Smooth muscle cell of the brain vasculature (primary cell): ENCODE measurements around the gene SCFD2.
"Not testable (repeated sequence)": the region's sequence is repeated elsewhere in the genome, so short reads cannot be mapped to it uniquely, and the experiment has no call there.

ENCODE experiments used
- DNase-seq: peaks from one replicate; pipeline ENCODE4 v3.0.0-alpha.2; 2012; ENCODE audit warnings: low read depth, low spot score

Gene SCFD2

DNA sequence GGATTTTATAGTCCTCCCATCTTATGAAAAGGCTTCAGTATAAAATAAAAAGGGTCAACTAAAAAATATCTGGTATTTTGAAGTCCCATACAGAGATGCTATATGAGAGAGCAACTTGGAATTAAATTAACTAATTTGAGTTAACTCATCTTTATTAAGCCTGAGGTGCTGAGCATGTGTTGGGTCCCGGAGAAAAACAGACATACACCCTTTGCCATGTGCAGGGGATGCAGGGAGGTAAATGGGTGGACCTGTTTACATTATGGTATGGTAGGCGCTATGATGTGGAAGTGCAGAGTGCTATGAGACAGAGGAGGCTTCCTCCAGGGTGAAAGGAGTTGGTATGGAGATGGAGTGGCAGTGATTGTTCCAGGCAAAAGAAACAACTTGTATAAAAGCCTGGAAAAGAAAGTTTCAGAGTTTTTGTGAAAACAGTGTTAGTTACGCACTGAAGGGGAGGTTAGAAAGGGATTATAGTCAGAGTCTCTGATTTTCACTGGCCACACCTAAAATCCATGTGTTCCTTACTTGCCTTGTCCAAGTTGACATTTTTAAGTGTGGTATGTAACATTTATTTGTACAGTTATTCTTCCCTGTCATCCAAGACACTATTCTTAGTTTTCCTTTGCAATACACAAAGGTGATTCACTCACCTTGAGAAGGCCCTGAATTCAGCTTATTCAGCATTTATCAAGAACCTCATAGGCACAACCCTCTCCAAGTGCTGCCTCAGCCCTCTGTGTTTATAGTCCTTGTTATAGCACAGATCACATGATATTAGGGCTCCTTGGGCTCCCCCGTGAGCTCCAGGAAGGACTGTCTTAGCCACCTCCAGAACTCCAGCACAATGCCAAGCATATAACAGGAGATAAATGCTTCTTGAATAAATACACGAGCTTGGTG, 351.7 kb downstream of the SCFD2 start:
- no peak for DNase-seq

DNA sequence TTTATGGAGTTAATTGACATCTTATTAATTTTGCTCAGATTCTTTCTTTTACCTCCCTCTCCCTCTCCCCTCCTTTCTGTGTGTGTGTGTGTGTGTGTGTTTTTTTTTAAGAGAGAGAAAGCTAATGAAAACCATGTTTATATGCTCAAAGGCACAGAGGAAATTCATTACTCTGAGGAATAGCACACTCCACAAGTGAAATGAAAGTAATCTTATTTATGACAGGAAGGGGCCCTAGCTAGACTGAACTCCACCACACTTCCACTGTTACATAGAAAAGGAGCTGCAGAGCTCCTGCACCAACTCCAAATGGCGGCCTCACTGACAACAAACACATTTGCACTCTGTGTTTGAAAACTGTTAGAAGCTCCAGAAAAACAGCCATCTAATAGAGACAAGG, 353.1 kb downstream of the SCFD2 start:
- DNase-seq: no peak

DNA sequence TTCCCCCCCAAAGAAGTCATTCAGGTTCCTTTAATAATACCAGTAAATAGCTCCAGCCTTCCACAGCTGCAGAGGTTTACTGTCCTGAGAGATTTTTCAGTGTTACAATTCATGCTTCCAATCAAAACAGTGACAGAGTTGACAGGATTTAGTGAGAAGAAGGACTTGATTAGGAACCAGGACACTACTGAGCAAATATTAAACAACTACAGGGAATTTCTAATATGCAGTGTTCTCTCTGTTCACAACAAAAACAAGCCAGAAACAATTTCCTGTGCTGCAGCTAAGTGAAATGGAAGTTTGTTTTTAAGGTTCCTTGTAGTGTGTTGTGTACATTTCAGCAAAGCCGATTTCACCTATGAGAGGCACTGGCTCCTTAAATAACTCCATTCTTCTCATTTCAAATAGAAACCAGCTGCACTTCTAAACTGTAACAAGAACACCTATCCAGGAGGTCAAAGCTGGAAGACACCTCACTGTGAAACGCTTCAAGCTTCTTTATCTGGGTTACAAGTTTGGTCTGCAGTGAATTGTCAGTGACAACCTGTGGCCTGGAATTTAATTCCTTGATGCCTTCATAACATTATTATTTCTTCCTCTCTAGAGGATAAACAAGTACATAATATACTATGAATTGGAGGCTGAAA, 354.5 kb downstream of the SCFD2 start:
- DNase-seq: no peak

DNA sequence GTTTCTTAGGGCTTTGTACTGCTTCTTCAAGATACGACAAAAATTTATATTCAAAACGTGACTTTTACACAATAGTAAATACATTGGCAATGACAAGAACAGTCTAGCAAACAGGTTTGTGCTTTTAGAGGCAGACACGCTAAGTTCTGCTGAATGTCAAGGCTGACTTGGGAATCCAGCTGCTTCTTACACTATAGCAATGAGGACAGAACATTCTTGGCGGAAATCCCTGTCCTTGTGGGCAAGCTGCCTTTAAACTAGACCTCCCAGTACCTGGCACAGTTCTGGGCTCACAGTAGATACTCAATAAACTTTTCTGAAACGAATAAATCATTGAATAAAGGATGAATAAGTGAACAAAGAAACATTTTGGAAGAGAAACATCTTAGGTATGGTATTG, 355.5 kb downstream of the SCFD2 start:
- no peak for DNase-seq

DNA sequence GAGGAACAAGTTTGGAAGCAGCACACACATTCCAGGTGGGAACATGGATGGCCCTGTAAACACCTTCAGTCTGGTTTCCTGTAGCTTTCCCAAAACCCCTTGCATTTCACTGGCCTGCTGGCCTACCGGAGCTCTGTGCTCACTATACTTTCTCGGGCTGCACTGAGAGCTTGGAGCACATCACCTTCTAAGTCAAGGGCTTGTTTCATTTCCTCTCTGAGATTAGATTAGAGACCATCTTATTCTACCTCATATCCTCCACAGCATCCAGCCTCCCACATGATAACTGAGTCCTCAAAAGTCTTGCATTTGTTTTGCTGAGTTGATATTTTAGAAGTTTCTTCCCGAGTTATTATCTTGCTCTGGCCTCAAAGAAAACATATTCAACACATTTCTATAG, 356.0 kb downstream of the SCFD2 start:
- DNase-seq: no peak

DNA sequence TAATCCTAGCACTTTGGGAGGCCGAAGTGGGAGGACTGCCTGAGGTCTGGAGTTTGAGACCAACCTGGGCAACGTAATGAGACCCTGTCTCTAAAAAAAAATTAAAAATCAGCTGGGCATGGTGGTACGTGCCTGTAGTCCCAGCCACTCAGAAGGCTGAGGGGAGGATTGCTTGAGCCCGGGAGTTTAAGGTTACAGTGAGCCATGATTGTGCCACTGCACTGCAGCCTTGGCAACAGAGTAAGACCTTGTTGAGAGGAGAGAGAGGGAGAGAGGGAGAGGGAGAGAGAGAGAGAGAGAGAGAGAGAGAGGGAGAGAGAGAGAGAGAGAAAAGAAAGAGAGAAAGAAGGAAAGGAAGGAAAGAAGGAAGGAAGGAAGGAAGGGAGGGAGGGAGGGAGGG, 358.8 kb downstream of the SCFD2 start:
- DNase-seq: no peak

DNA sequence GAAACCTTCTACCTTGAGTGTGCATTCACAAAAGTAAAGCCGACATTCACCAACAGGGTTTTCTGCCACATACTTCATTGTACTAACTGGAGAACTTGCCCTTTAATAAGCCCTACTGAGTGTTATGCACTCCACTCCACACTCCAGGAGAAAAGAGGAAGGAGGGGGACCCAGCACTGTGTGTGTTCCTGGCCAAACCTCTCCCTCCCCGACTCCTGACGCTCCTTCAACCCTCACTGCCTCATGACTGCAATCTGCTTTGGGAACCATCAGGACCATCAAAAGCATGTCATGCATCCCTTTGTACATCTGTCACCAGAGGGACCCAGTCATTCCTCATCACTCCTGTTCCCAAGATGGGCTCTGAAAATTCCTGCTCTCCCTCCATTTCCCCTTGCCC, 360.1 kb downstream of the SCFD2 start:
- DNase-seq: no peak

DNA sequence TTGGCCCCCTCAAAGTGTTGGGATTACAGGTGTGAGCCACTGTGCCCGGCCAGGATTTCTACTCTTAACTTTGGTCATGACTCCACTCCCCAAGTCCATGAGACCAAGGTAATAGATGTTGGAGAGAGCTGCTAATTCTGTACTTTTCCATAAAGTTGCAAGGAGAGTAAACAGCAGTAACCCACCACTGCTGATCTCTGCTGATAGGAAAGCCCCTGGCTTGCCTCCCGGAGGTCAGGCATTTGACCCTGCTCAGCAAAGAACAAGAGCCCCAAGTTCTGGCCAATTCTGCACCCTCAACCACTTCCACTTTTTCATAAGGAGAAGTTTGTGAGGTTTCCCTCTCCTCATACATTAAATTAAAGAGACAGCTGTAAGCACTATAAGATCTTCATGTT, 360.7 kb downstream of the SCFD2 start:
- no peak for DNase-seq

DNA sequence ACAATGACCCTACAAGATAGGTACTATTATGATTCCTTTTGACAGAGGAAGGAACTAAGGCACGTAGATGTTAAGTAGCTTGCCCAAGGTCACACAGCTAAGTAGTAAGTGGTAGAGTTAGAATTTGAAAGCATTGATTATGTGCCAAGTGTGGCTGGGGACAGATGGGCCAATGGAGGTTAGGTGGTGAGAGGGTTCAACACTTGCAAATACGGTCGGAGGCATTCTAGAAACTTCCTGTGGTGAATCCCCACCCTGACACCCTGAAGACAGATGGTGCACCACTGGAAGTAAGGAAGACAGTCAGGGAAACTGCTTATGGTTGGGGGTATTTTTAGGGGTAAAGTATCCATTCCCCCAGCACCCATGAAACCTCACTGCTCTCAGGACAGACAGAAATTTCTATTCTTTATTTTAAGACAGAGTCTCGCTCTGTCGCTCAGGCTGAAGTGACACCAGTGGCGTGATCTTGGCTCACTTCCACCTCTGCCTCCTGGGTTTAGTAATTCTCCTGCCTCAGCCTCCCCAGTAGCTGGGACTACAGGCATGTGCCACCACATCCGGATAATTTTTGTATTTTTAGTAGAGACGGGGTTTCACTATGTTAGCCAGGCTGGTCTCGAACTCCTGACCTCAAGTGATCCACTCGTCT, 361.2 kb downstream of the SCFD2 start:
- DNase-seq: no peak

DNA sequence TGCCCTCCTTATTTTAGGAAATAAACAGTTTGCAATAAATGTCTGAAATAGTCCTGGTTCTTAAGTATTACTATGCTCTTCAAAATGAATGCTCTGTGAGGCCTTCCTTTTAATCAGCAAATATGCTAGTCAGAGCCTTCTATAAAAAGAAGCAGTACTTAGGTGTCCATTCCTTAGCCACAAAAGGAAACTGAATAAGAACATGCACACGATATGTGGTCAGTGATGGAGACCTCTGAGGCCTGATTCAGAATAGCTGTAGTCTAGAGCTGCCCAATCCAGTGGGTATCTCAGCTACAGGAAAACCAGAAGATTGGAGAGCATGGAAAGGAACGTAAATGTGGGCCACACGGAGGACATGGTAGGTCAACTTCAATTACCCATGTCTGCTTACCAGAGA, 361.9 kb downstream of the SCFD2 start:
- DNase-seq: no peak

DNA sequence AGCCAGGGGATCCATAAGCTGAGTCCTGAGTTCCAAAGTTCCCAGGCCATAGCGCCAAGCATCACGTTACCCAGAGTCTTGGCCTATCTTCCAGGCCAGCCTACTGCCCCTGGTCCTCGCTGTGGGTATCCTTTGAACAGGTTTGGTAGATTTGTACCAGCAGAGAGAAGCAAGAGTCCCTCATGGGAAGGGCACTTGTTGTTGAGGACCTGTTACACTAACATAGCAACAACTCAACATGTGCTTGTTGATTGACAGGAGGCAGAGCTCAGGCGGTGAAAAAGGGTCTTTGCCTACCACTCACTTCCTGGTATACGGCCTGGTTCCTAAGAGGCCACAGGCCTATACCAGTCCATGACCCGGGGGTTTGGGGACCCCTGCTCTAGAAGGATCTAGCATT, 365.3 kb downstream of the SCFD2 start:
- DNase-seq: no peak

DNA sequence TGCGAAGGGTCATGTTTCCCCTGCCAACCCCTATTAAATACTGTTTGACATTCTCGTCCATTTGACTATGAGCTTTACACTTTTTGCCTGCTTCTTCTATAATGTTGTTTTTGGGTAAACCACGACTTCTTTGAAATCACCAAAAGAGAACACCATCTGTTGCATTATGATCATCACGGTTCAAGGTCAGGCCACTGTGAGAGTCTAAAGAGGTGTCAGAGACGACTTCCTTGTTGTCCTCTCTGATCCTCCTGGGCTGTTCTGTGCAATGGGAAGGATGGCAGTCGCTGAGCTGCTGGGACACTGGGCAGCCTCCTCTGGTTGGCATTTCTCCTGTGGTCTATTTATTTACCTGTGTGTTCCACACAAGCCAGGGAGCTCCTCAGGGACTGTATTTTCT, 366.2 kb downstream of the SCFD2 start:
- no peak for DNase-seq

DNA sequence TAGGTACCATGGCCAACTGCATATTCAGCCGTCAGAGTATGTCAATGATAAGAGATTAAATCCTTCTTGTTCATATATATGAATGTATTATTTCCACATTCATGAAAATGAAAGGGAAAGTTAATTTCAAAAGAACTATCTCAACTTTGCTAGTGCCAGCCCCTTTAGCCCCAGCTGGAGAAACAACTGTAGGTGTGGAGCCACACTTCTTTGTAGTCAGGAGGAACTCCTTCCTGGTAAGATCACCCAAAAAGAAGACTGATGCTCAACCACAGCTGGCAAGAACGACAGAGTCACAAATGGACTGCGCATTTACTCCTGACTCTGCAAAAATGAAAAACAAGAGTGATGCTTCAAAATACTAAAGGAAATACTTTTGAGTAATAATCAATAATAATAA, 367.4 kb downstream of the SCFD2 start:
- no peak for DNase-seq

DNA sequence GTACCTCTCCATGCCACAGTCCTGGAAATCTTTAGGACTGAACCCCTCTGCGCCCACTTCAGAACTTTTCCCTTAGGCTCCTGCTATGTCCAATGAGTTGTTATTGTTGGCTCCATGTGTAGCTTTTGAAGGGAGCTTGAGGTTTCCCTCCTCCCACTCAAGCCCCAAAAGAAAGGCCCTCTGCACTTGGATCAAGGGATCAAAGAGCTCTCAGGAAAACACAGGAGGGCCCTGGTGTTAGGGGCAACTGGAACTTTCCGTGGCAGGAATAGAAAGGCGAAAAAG, 368.8 kb downstream of the SCFD2 start:
- DNase-seq: no peak

DNA sequence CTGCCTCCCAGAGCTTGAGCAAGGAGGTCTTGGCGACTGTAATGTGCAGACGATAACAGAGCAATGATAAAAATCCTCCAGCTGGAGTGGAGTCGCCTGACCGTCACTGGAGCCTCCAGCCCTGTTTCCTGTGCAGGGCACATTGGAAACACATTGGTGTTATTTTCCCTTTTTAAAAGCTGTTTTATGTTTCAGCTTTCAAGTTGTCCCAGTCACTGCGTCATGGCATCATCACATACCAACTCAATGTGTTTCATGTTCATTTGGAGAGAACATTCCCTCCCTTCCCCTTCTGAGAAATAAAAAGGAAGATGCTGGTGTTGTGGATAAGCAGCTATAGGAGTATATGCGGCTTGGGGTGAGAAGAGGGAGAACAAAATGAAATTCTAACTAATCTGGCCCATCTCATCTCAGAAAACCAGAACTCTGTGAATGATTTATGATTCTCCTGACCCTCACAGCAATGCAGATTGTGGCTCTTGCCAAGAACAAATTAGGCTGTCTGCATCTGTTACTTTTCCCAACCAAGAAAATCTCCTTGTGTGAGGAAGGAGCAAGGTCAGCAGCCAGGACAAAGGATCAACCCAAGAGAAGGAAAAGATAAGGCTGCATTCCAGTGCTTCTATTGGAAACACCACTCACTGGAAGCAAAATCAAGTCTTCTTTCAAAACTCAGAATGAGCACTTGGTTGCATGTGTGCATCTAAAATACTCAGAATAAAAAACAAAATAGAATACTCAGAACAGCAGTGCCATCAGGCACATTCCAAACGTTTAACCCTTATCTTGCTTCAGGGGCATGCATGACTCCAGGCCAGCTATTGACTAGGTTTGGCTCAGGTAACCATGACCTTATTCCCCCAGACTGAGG, 369.4 kb downstream of the SCFD2 start:
- DNase-seq: no peak

DNA sequence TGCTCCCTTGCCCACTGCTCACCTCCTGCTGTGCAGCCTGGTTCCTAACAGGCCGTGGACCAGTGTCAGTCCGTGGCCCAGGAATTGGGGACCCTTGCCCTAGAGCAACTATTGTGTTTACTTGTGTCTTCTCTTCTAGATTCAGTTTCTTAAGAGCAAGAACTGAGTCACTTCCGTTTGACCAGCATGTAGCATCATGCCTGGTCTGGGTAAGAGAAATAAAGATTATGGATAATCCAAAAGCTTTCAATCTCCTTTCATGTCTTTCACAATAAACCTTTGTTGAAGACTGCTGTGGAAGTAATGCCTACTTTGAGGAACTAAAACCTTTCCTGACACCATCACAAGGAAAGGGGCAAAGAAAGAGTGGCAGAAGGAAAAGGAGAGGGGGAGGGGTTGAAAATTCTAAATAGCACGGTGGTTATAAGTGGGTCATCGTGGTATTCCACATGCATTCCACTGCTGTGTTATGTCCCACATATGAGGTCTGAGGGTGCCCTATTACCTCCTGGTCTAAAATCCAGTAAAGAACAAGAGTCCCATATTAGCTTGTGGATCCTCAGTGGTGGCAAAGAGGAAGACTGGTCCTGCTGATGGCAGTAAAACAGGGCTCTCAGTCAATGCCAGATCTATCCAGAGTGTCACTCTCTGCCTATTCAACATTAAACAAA, 370.4 kb downstream of the SCFD2 start:
- DNase-seq: no peak

DNA sequence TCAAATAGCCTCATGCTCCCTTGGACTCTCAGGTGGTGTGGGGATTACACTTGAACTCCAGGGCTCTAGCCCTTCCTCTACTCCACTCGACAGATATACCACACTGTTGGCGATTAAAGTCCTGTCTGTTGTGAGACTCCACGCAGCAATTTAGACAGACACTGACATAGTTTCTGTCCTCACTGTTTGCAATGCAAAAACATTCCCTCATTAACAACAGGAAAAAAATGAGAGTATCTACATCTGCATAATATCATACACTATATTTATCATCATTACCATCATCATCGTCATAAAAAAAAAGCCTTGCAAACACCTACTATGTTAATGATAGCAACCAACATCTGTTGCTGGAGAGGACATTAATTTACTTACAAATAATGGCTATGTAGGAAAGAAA, 371.3 kb downstream of the SCFD2 start:
- no peak for DNase-seq

DNA sequence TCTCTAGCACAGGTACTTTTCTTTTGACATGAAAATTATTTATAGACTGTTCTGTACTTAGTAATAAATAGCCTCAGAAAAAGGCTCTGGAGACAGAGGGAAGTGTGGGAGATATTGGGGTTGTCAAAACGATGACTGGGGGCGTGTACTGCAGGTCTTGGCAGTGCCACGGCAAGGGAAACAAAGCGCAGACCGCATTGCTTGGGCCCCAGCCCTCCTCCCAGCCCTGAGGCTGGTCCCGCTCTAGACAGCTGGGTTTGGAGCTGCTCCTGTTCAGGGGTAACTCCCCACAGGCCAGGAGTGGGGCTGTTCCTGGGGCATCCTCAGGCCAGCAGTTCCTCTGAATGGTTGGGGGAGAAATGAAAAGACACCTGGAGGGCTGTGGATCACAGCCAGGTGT, 372.1 kb downstream of the SCFD2 start:
- no peak for DNase-seq

DNA sequence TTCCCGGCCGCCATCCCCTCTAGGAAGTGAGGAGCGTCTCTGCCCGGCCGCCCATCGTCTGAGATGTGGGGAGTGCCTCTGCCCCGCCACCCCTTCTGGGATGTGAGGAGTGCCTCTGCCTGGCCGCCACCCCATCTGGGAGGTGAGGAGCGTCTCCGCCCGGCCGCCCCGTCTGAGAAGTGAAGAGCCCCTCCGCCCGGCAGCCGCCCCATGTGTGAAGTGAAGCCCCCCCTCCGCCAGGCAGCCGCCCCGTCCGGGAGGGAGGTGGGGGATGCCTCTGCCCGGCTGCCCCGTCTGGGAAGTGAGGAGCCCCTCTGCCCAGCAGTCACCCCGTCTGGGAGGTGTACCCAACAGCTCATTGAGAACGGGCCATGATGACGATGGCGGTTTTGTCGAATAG, 373.3 kb downstream of the SCFD2 start:
- not testable (repeated sequence) for DNase-seq

DNA sequence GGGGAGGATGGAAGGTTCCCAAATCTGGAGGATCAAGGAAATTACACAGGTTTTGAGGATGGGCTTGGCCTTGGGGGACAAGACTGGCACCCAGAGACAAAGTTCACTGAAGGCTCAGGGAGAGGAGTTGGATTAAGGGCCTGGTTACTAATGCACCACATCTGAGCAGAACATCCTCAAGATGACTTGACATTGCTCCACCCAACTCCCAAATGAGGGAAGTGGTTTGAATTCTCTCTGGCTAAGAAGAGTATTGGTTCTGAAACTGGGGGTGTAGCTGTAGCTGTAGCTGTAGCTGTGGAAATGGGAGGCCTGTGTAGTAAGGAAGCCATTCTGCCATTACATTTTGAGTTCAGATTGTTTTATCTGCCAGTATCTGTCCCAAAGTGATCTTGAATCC, 374.4 kb downstream of the SCFD2 start:
- no peak for DNase-seq

DNA sequence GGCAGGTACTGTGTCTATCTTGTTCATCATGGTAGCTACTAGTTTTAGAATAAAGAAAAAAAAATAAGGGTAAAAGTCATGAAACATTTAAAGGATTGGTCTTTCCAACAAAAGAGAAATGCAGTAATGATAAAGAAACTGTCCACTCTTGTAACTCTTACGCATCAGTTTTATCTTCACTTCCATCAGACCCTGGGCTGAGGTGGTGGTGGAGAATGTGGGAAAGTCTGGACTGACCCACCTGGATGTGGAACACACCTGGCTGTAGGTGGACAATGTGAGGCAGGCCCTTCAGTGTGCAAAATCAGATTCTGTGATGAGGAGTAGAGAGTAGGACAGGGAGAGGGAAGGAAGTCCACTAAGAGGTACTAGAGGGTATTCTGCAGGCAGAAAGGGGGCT, 375.2 kb downstream of the SCFD2 start:
- no peak for DNase-seq

DNA sequence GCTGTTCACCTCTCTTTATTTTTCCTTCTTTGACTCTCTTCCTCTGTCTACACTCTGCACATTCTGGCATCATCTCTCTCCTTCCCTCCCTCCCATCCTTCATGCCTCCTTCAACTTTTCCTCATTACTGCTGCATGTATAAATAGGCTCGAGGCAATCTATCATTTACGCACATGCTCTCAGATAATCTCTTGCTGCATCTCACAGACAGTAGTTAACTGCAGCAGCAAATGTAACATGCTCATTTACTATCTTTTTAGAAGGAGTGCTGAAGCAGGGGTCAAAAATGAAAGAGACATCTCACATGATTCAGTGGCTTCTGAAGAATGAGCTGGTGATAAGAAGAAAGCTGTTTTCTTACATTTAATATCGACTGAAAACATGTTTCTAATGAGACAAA, 376.0 kb downstream of the SCFD2 start:
- DNase-seq: no peak
